LNCAP (cell line): ENCODE results near the gene PLCB2.

Experiments
- CTCF ChIP-seq: fragments of 450-650 bp; IDR thresholded peaks from 2 replicates; pipeline ENCODE4 v1.5.1; 2017; ENCODE audit warnings: mild to moderate bottlenecking

PLCB2 gene

GRCh38 chr15:40273428-40273827 is 34.3 kb downstream of the PLCB2 start:
- no peak for TF ChIP-seq CTCF

- TF ChIP-seq CTCF = no peak
Measured at GRCh38 chr15:40272485-40273056, 35.2 kb downstream of the PLCB2 start.

GRCh38 chr15:40271685-40272484 is 35.9 kb downstream of the PLCB2 start:
- no peak for TF ChIP-seq CTCF

GRCh38 chr15:40270246-40270995 is 37.3 kb downstream of the PLCB2 start:
- TF ChIP-seq CTCF = no peak

GRCh38 chr15:40269604-40270003 is 38.1 kb downstream of the PLCB2 start:
- no peak for TF ChIP-seq CTCF

- TF ChIP-seq CTCF = no peak
Measured at GRCh38 chr15:40267670-40268069, 40.1 kb downstream of the PLCB2 start.

GRCh38 chr15:40266828-40267304 is 40.9 kb downstream of the PLCB2 start:
- no peak for TF ChIP-seq CTCF
